ENCODE results near the gene SPATA2. TPM values are rescaled to one million over a fixed set of nuclear protein-coding genes. Genes with fewer than 3 reads are reported as not detected.

Gene SPATA2
- total and polyA plus RNA-seq, 2 of the 13 experiments (the other 11 are each of a cell fraction or from before 2014, with no cell fraction given), result 3.2 to 8.7 TPM

GRCh38 chr20:49955167-49955566, 39.8 kb upstream of the SPATA2 start:
- ChIA-PET POLR2A (no interaction called here), CTCF (ENCODE audit: low intra/inter-chr PET ratio, low total read pairs) (interaction anchor here (0.6 kb wide), 1 partner anchor 452 kb away, joined by 3 read pairs; no protein-coding TSS in a partner anchor)
- FAIRE-seq (no peak), ATAC-seq (peak; percentile 21), DNase-seq (ENCODE audit: low spot score) (no peak)
- H3K79me2 ChIP-seq (ENCODE audit: insufficient read depth, low read length), result no peaks in the 10 kb centered on the region
- WGBS (ENCODE audit: low lambda C conversion rate), result 98% methylated on average over 3 of the region's 3 CpGs
- BruUV-seq (replicated peaks), result no TSS peak
- no peak overlapping the region for H3K9ac ChIP-seq (ENCODE audit: insufficient read depth, low read depth, low read length)
- H3K27ac ChIP-seq (ENCODE audit: extremely low read length, insufficient read depth, low read length), result no peak overlapping the region
- no peak overlapping the region for H2AFZ ChIP-seq (ENCODE audit: low read length)
- H3K4me2 ChIP-seq (ENCODE audit: low read depth, low read length), result no peak overlapping the region
- H3K4me3 ChIP-seq (replicated peaks in 1 of 3; ENCODE audit: insufficient read depth in 1 of 3, low read depth in 2 of 3, low read length in 3 of 3), result no peak overlapping the region
- intact Hi-C loops (cut with micrococcal nuclease; ENCODE audit: unreplicated experiment) (no loop called here), in situ Hi-C loops (cut with HindIII; ENCODE audit: extremely low pct_ligation_motif_present, low pct_unique_long_range_greater_than_20kb) (no loop called here)
- no peaks in the 10 kb centered on the region for H4K20me1 ChIP-seq (ENCODE audit: insufficient read depth, low read length)
- H3K4me1 ChIP-seq (ENCODE audit: insufficient read depth, low read length), result peaks cover 16% of the 10 kb centered on the region
- H3K27me3 ChIP-seq (ENCODE audit: control insufficient read depth in 1 of 2, insufficient read depth in 2 of 2, low read length in 2 of 2), result no peaks in the 10 kb centered on the region
- H3K9me3 ChIP-seq (ENCODE audit: low read length), result no peaks in the 10 kb centered on the region
- peaks cover 31 to 68% of the 10 kb centered on the region in 2 experiments for H3K36me3 ChIP-seq (replicated peaks in 1 of 2; ENCODE audit: control insufficient read depth in 1 of 2, insufficient read depth in 2 of 2, low read length in 2 of 2)
- TF ChIP-seq KLF15 (CRISPR knock-in tag; IDR thresholded peaks at IDR 0.05; ENCODE audit: borderline replicate concordance) (no peak), ZNF607 (CRISPR knock-in tag; IDR thresholded peaks at IDR 0.05; ENCODE audit: borderline replicate concordance) (no peak), NFE2L2 (IDR thresholded peaks at IDR 0.05; ENCODE audit: low read length) (no peak), MEIS2 (CRISPR knock-in tag; IDR thresholded peaks at IDR 0.05) (no peak), POLR2G (IDR thresholded peaks at IDR 0.05; ENCODE audit: low read depth, low read length) (0 out of 2 replicates have a peak, but pooled peaks have one; percentile 21), POLR2A (IDR thresholded peaks at IDR 0.05; ENCODE audit: insufficient read depth in 1 of 2, low read depth in 2 of 2, low read length in 2 of 2) (peak in 1 of 2 experiments; percentile 52; a peak in 1 of 4 replicates), ZNF230 (CRISPR knock-in tag; IDR thresholded peaks at IDR 0.05) (no peak), NFE2 (CRISPR knock-in tag; IDR thresholded peaks at IDR 0.05) (no peak), MBNL3 (CRISPR knock-in tag; conservative IDR thresholded peaks at IDR 0.05) (no peak), FLYWCH1 (CRISPR knock-in tag; IDR thresholded peaks at IDR 0.05) (no peak), HNRNPUL1 (IDR thresholded peaks at IDR 0.05; ENCODE audit: low read depth, low read length) (no peak), ZNF468 (CRISPR knock-in tag; IDR thresholded peaks at IDR 0.05) (no peak), PRMT3 (CRISPR knock-in tag; IDR thresholded peaks at IDR 0.05; ENCODE audit: borderline replicate concordance, low read depth) (no peak), ZNF549 (CRISPR knock-in tag; IDR thresholded peaks at IDR 0.05) (no peak), ZNF414 (CRISPR knock-in tag; IDR thresholded peaks at IDR 0.05) (no peak), ZSCAN22 (CRISPR knock-in tag; IDR thresholded peaks at IDR 0.05) (no peak), ZNF709 (CRISPR knock-in tag; IDR thresholded peaks at IDR 0.05) (no peak)
- TF ChIP-seq, protein P1, sequence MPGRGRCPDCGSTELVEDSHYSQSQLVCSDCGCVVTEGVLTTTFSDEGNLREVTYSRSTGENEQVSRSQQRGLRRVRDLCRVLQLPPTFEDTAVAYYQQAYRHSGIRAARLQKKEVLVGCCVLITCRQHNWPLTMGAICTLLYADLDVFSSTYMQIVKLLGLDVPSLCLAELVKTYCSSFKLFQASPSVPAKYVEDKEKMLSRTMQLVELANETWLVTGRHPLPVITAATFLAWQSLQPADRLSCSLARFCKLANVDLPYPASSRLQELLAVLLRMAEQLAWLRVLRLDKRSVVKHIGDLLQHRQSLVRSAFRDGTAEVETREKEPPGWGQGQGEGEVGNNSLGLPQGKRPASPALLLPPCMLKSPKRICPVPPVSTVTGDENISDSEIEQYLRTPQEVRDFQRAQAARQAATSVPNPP (CRISPR knock-in tag; IDR thresholded peaks at IDR 0.05), result no peak
- TF ChIP-seq, protein P2, sequence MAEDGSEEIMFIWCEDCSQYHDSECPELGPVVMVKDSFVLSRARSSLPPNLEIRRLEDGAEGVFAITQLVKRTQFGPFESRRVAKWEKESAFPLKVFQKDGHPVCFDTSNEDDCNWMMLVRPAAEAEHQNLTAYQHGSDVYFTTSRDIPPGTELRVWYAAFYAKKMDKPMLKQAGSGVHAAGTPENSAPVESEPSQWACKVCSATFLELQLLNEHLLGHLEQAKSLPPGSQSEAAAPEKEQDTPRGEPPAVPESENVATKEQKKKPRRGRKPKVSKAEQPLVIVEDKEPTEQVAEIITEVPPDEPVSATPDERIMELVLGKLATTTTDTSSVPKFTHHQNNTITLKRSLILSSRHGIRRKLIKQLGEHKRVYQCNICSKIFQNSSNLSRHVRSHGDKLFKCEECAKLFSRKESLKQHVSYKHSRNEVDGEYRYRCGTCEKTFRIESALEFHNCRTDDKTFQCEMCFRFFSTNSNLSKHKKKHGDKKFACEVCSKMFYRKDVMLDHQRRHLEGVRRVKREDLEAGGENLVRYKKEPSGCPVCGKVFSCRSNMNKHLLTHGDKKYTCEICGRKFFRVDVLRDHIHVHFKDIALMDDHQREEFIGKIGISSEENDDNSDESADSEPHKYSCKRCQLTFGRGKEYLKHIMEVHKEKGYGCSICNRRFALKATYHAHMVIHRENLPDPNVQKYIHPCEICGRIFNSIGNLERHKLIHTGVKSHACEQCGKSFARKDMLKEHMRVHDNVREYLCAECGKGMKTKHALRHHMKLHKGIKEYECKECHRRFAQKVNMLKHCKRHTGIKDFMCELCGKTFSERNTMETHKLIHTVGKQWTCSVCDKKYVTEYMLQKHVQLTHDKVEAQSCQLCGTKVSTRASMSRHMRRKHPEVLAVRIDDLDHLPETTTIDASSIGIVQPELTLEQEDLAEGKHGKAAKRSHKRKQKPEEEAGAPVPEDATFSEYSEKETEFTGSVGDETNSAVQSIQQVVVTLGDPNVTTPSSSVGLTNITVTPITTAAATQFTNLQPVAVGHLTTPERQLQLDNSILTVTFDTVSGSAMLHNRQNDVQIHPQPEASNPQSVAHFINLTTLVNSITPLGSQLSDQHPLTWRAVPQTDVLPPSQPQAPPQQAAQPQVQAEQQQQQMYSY (CRISPR knock-in tag; IDR thresholded peaks at IDR 0.05), result no peak
- TF ChIP-seq, protein P3, sequence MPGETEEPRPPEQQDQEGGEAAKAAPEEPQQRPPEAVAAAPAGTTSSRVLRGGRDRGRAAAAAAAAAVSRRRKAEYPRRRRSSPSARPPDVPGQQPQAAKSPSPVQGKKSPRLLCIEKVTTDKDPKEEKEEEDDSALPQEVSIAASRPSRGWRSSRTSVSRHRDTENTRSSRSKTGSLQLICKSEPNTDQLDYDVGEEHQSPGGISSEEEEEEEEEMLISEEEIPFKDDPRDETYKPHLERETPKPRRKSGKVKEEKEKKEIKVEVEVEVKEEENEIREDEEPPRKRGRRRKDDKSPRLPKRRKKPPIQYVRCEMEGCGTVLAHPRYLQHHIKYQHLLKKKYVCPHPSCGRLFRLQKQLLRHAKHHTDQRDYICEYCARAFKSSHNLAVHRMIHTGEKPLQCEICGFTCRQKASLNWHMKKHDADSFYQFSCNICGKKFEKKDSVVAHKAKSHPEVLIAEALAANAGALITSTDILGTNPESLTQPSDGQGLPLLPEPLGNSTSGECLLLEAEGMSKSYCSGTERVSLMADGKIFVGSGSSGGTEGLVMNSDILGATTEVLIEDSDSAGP (CRISPR knock-in tag; IDR thresholded peaks at IDR 0.05; ENCODE audit: borderline replicate concordance), result peak; percentile 27; the same call in 1 of the 2 replicates

Measured in HepG2 (cell line).